K562 (cell line): ENCODE measurements around the gene SNX17. TPM values are rescaled to one million over a fixed set of nuclear protein-coding genes. Genes with fewer than 3 reads are reported as not detected.
A peak's percentile ranks its signal among the peaks of the same experiment; 100 is the strongest.

Experiments used
- EP400 ChIP-seq: fragments of 450-650 bp; IDR thresholded peaks from 2 replicates; pipeline ENCODE4 v1.6.1; 2017; ENCODE audit warnings: antibody characterized with exemption, mild to moderate bottlenecking, moderate library complexity
- MEIS2 ChIP-seq: fragments of 450-650 bp; IDR thresholded peaks from 2 replicates; pipeline ENCODE4 v1.6.1; 2014; ENCODE audit warnings: mild to moderate bottlenecking; ENCODE audit not compliant: partially characterized antibody
- PKNOX1 ChIP-seq: fragments of 450-650 bp; IDR thresholded peaks from 2 replicates; pipeline ENCODE4 v1.6.1; 2016
- POLR2A ChIP-seq: fragments of 450-650 bp; conservative IDR thresholded peaks from 2 replicates; pipeline ENCODE4 v1.6.1; 2016
- POLR2AphosphoS2 ChIP-seq: IDR thresholded peaks from 2 replicates; pipeline ENCODE4 v1.6.1; 2012; ENCODE audit warnings: low read length, improper control_type of control experiment
- PPARD ChIP-seq: fragments of 250-450 bp; sonication (Bioruptor Pico); IDR thresholded peaks from 2 replicates; pipeline ENCODE4 v1.8.0; 2022; ENCODE audit warnings: inconsistent platforms, mild to moderate bottlenecking, moderate library complexity
- SP1 ChIP-seq: sonication (generic); formaldehyde crosslinking; IDR thresholded peaks from 2 replicates; pipeline ENCODE4 v1.8.1; 2022; ENCODE audit warnings: mild to moderate bottlenecking, missing genetic modification reagents
- THRB ChIP-seq: fragments of 450-650 bp; formaldehyde crosslinking; conservative IDR thresholded peaks from 2 replicates; pipeline ENCODE4 v1.4.0; 2022; ENCODE audit warnings: mild to moderate bottlenecking, missing genetic modification characterization
- U2AF1 ChIP-seq: fragments of 200-400 bp; formaldehyde crosslinking; optimal IDR thresholded peaks from 2 replicates; pipeline ENCODE3; 2017; ENCODE audit warnings: mild to moderate bottlenecking, low read depth, low read length, moderate library complexity
- ZNF253 ChIP-seq: fragments of 250-450 bp; sonication (Bioruptor Pico); conservative IDR thresholded peaks from 2 replicates; pipeline ENCODE4 v1.6.1; 2021; ENCODE audit warnings: mild to moderate bottlenecking
- ZSCAN32 ChIP-seq: fragments of 450-650 bp; formaldehyde crosslinking; IDR thresholded peaks from 2 replicates; pipeline ENCODE4 v1.4.0; 2020; ENCODE audit warnings: mild to moderate bottlenecking, moderate library complexity
- polyA plus RNA-seq, 8 experiments: library from polyadenylated mRNA; depleted of rRNA in 4 of 8; stranded (reverse) in 5 of 8; unstranded in 3 of 8; fragments of >200 nt; fragmentation: Nextera tagmentation in 2 of 8; fragmentation: Illumina TruSeq in 1 of 8; extraction: Ambion mirVana in 2 of 8; extraction: Trizol in 1 of 8; gene quantifications; 2 replicates each; pipeline versions ENCODE4 v1.2.1 to v1.2.3, GENCODE V29; 2011 to 2014; ENCODE audit warnings: inconsistent platforms in 1 of 8, missing spikeins in 1 of 8
- total RNA-seq, 7 experiments: library from RNA; depleted of rRNA in 6 of 7; stranded (reverse); fragments of >200 nt in 6 of 7; fragmentation: Illumina TruSeq in 2 of 7; extraction: Trizol in 2 of 7; gene quantifications; 2 replicates each; pipeline versions ENCODE4 v1.2.1 to v1.2.3, GENCODE V29; 2011 to 2021; ENCODE audit warnings: low replicate concordance in 1 of 7
- TF ChIP-seq, protein P1 (sequence below): fragments of 450-650 bp; IDR thresholded peaks from 2 replicates; pipeline ENCODE4 v1.6.1; 2016; ENCODE audit warnings: low read depth
- TF ChIP-seq, protein P2 (sequence below): sonication (generic); formaldehyde crosslinking; IDR thresholded peaks from 2 replicates; pipeline ENCODE4 v1.8.1; 2023; ENCODE audit warnings: mild to moderate bottlenecking, missing genetic modification reagents
- TF ChIP-seq, protein P3 (sequence below): fragments of 250-450 bp; sonication (Bioruptor Pico); IDR thresholded peaks from 2 replicates; pipeline ENCODE4 v1.4.0; 2020; ENCODE audit warnings: borderline replicate concordance

Gene SNX17
- total and polyA plus RNA-seq, 9 of the 15 experiments (the other 6 are each of a cell fraction or from before 2014, with no cell fraction given), result 3.0 to 75.7 (median 54.6) TPM

DNA sequence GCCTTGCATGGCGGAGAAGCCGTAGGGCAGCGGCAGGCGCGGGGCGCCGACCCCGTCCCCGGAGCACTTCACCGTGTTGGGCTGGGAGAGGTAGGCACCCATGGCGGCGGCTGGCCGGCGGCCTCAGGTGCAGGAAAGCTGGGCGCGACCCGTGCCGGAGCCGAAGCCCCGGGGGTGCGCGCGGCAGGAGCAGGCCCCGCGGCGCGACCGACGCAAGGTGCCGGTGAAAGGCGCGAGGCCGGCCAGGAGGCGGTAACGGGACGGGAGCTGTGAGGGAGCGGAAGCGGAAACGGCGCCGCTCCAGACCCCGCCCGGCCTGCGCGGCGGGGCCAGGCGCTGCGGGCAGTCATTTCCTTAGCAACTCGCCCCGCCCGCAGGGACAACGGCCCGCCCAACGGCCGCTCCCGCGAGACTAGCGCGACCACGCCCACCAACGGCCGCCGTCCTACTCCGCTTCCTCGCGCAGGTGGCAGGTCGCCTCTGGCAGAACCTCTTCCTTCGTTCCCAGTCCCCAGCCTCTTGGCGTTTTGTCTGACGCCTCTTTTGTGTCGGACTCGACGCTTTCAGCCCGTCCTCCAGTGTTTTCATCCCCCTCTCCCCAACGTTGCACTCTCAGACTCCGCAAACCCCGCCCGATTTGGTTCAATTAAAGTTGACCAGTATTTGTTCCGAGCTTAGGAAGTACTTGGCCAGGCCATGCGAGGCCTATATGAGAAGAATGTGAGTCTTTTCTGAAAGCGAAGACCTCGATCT lies 39.1 kb downstream of the SNX17 start, which contains the start of gene PPM1G (continued):
- TF ChIP-seq, protein P1, sequence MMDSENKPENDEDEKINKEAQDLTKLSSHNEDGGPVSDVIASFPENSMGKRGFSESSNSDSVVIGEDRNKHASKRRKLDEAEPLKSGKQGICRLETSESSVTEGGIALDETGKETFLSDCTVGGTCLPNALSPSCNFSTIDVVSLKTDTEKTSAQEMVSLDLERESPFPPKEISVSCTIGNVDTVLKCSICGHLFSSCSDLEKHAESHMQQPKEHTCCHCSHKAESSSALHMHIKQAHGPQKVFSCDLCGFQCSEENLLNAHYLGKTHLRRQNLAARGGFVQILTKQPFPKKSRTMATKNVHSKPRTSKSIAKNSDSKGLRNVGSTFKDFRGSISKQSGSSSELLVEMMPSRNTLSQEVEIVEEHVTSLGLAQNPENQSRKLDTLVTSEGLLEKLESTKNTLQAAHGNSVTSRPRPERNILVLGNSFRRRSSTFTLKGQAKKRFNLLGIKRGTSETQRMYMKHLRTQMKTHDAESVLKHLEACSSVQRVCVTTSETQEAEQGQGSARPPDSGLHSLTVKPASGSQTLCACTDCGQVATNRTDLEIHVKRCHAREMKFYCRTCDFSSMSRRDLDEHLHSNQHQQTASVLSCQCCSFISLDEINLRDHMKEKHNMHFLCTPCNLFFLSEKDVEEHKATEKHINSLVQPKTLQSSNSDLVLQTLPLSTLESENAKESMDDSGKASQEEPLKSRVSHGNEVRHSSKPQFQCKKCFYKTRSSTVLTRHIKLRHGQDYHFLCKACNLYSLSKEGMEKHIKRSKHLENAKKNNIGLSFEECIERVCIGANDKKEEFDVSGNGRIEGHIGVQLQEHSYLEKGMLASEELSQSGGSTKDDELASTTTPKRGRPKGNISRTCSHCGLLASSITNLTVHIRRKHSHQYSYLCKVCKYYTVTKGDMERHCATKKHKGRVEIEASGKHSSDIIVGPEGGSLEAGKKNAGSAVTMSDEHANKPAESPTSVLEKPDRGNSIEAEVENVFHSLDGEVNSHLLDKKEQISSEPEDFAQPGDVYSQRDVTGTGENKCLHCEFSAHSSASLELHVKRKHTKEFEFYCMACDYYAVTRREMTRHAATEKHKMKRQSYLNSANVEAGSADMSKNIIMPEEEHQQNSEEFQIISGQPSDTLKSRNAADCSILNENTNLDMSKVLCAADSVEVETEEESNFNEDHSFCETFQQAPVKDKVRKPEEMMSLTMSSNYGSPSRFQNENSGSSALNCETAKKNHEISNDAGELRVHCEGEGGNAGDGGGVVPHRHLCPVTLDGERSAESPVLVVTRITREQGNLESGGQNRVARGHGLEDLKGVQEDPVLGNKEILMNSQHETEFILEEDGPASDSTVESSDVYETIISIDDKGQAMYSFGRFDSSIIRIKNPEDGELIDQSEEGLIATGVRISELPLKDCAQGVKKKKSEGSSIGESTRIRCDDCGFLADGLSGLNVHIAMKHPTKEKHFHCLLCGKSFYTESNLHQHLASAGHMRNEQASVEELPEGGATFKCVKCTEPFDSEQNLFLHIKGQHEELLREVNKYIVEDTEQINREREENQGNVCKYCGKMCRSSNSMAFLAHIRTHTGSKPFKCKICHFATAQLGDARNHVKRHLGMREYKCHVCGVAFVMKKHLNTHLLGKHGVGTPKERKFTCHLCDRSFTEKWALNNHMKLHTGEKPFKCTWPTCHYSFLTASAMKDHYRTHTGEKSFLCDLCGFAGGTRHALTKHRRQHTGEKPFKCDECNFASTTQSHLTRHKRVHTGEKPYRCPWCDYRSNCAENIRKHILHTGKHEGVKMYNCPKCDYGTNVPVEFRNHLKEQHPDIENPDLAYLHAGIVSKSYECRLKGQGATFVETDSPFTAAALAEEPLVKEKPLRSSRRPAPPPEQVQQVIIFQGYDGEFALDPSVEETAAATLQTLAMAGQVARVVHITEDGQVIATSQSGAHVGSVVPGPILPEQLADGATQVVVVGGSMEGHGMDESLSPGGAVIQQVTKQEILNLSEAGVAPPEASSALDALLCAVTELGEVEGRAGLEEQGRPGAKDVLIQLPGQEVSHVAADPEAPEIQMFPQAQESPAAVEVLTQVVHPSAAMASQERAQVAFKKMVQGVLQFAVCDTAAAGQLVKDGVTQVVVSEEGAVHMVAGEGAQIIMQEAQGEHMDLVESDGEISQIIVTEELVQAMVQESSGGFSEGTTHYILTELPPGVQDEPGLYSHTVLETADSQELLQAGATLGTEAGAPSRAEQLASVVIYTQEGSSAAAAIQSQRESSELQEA, result 0 out of 2 replicates have a peak, but pooled peaks have one; percentile 53
- TF ChIP-seq ZNF253 (CRISPR knock-in tag) (no peak), U2AF1 (no peak), ZSCAN32 (0 out of 2 replicates have a peak, but pooled peaks have one; percentile 30), PKNOX1 (0 out of 2 replicates have a peak, but pooled peaks have one; percentile 35), MEIS2 (no peak), EP400 (peak; percentile 84), POLR2AphosphoS2 (peak; percentile 68; the same call in 1 of the 2 replicates), SP1 (CRISPR knock-in tag) (peak; percentile 96), THRB (CRISPR knock-in tag) (0 out of 2 replicates have a peak, but pooled peaks have one; percentile 61), PPARD (CRISPR knock-in tag) (no peak), POLR2A (peak; percentile 95)
- TF ChIP-seq, protein P2, sequence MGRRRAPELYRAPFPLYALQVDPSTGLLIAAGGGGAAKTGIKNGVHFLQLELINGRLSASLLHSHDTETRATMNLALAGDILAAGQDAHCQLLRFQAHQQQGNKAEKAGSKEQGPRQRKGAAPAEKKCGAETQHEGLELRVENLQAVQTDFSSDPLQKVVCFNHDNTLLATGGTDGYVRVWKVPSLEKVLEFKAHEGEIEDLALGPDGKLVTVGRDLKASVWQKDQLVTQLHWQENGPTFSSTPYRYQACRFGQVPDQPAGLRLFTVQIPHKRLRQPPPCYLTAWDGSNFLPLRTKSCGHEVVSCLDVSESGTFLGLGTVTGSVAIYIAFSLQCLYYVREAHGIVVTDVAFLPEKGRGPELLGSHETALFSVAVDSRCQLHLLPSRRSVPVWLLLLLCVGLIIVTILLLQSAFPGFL (CRISPR knock-in tag), result 0 out of 2 replicates have a peak, but pooled peaks have one; percentile 36
- TF ChIP-seq, protein P3, sequence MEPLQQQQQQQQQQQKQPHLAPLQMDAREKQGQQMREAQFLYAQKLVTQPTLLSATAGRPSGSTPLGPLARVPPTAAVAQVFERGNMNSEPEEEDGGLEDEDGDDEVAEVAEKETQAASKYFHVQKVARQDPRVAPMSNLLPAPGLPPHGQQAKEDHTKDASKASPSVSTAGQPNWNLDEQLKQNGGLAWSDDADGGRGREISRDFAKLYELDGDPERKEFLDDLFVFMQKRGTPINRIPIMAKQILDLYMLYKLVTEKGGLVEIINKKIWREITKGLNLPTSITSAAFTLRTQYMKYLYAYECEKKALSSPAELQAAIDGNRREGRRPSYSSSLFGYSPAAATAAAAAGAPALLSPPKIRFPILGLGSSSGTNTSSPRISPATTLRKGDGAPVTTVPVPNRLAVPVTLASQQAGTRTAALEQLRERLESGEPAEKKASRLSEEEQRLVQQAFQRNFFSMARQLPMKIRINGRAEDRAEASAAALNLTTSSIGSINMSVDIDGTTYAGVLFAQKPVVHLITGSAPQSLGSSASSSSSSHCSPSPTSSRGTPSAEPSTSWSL (CRISPR knock-in tag), result peak; percentile 67; the same call in 1 of the 2 replicates
